ENCODE data around the gene CACNA1B. TPM values are rescaled to one million over a fixed set of nuclear protein-coding genes. Genes with fewer than 3 reads are reported as not detected.

CACNA1B gene
- total RNA-seq, 6 experiments from 2014 or later, result not detected

- no peak for TF ChIP-seq CTCF (IDR thresholded peaks at IDR 0.05)
Measured at GRCh38 chr9:137902646-137903045, 25.1 kb downstream of the CACNA1B start.

GRCh38 chr9:137905740-137906139 is 28.2 kb downstream of the CACNA1B start:
- no peaks in the 10 kb centered on the region; the same call in 1 of the 2 replicates for H3K27me3 Mint-ChIP-seq (ENCODE audit: insufficient read depth)
- peaks cover 4% of the 10 kb centered on the region; the same call in 1 of the 2 replicates for H3K36me3 Mint-ChIP-seq (ENCODE audit: low read depth)
- no peak overlapping the region for H3K27ac Mint-ChIP-seq
- H3K4me3 Mint-ChIP-seq, result no peak overlapping the region
- TF ChIP-seq CTCF (IDR thresholded peaks at IDR 0.05), result no peak
- H3K9me3 Mint-ChIP-seq, result peaks cover 18% of the 10 kb centered on the region
- no peak for DNase-seq
- H3K4me1 Mint-ChIP-seq (ENCODE audit: low read depth), result no peaks in the 10 kb centered on the region; the same call in 1 of the 2 replicates

More at GRCh38 chr9:137902646-137903045, 25.1 kb downstream of the CACNA1B start:
- Mint-ChIP-seq H3K4me1 (ENCODE audit: low read depth) (no peaks in the 10 kb centered on the region; the same call in 1 of the 2 replicates), H3K4me3 (no peak overlapping the region), H3K9me3 (peaks cover 12% of the 10 kb centered on the region; the same call in 1 of the 2 replicates), H3K27ac (no peak overlapping the region), H3K36me3 (ENCODE audit: low read depth) (no peaks in the 10 kb centered on the region), H3K27me3 (ENCODE audit: insufficient read depth) (no peaks in the 10 kb centered on the region; the same call in 1 of the 2 replicates)
- no peak for DNase-seq

GRCh38 chr9:137907776-137908175 is 30.2 kb downstream of the CACNA1B start:
- no peak for DNase-seq
- Mint-ChIP-seq H3K4me3 (no peak overlapping the region), H3K36me3 (ENCODE audit: low read depth) (peaks cover 4% of the 10 kb centered on the region; the same call in 1 of the 2 replicates), H3K27me3 (ENCODE audit: insufficient read depth) (no peaks in the 10 kb centered on the region; the same call in 1 of the 2 replicates), H3K9me3 (peaks cover 20% of the 10 kb centered on the region), H3K27ac (no peak overlapping the region), H3K4me1 (ENCODE audit: low read depth) (no peaks in the 10 kb centered on the region; the same call in 1 of the 2 replicates)
- no peak for TF ChIP-seq CTCF (IDR thresholded peaks at IDR 0.05)

- peaks cover 36% of the 10 kb centered on the region for H3K9me3 Mint-ChIP-seq
- no peak overlapping the region for H3K4me3 Mint-ChIP-seq
- H3K27me3 Mint-ChIP-seq (ENCODE audit: insufficient read depth), result peaks cover 3% of the 10 kb centered on the region
- TF ChIP-seq CTCF (IDR thresholded peaks at IDR 0.05), result no peak
- H3K4me1 Mint-ChIP-seq (ENCODE audit: low read depth), result no peaks in the 10 kb centered on the region
- DNase-seq, result no peak
- peaks cover 17% of the 10 kb centered on the region for H3K36me3 Mint-ChIP-seq (ENCODE audit: low read depth)
- no peak overlapping the region for H3K27ac Mint-ChIP-seq
Measured at GRCh38 chr9:137912671-137913070, 35.1 kb downstream of the CACNA1B start.

GRCh38 chr9:137913132-137913531 is 35.5 kb downstream of the CACNA1B start:
- Mint-ChIP-seq H3K9me3 (peaks cover 38% of the 10 kb centered on the region), H3K27me3 (ENCODE audit: insufficient read depth) (peaks cover 3% of the 10 kb centered on the region), H3K4me3 (no peak overlapping the region), H3K27ac (no peak overlapping the region), H3K4me1 (ENCODE audit: low read depth) (no peaks in the 10 kb centered on the region), H3K36me3 (ENCODE audit: low read depth) (peaks cover 17% of the 10 kb centered on the region)
- DNase-seq, result no peak
- TF ChIP-seq CTCF (IDR thresholded peaks at IDR 0.05), result no peak

All from HFFc6 (cell line).